ENCODE results near the gene C2CD5. TPM values are rescaled to one million over a fixed set of nuclear protein-coding genes. Genes with fewer than 3 reads are reported as not detected.

C2CD5 gene
- total RNA-seq, 1 experiment from 2014 or later, result 27.1 TPM

- Histone ChIP-seq H3K36me3 (ENCODE audit: insufficient read depth, low read length, poor library complexity, severe bottlenecking) (no peaks in the 10 kb centered on the region), H3K4me3 (ENCODE audit: low read depth, low read length, poor library complexity, severe bottlenecking) (no peak overlapping the region), H3K27me3 (replicated peaks; ENCODE audit: insufficient read depth, low read depth, low read length, poor library complexity) (no peaks in the 10 kb centered on the region), H3K27ac (ENCODE audit: low read depth, low read length, poor library complexity, severe bottlenecking) (no peak overlapping the region), H3K9me3 (ENCODE audit: low read depth, low read length, poor library complexity, severe bottlenecking) (no peaks in the 10 kb centered on the region), H3K4me1 (ENCODE audit: insufficient read depth, low read length, poor library complexity, severe bottlenecking) (no peaks in the 10 kb centered on the region)
- no TSS peak for BruUV-seq (replicated peaks)
- ChIA-PET POLR2A (ENCODE audit: low non-redundant PET) (no interaction called here), CTCF (no interaction called here)
- DNase-seq (ENCODE audit: low spot score), result no peak
- TF ChIP-seq, protein P1, sequence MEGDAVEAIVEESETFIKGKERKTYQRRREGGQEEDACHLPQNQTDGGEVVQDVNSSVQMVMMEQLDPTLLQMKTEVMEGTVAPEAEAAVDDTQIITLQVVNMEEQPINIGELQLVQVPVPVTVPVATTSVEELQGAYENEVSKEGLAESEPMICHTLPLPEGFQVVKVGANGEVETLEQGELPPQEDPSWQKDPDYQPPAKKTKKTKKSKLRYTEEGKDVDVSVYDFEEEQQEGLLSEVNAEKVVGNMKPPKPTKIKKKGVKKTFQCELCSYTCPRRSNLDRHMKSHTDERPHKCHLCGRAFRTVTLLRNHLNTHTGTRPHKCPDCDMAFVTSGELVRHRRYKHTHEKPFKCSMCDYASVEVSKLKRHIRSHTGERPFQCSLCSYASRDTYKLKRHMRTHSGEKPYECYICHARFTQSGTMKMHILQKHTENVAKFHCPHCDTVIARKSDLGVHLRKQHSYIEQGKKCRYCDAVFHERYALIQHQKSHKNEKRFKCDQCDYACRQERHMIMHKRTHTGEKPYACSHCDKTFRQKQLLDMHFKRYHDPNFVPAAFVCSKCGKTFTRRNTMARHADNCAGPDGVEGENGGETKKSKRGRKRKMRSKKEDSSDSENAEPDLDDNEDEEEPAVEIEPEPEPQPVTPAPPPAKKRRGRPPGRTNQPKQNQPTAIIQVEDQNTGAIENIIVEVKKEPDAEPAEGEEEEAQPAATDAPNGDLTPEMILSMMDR (conservative IDR thresholded peaks at IDR 0.05; ENCODE audit: low read depth, low read length), result no peak
- TF ChIP-seq EZH2 (IDR thresholded peaks at IDR 0.05; ENCODE audit: borderline replicate concordance, low read depth, low read length, poor library complexity, severe bottlenecking), result no peak
- intact Hi-C loops (cut with micrococcal nuclease; ENCODE audit: unreplicated experiment), result no loop called here
Observed at GRCh38 chr12:22576065-22576464, 31.7 kb upstream of the C2CD5 start.

GRCh38 chr12:22574921-22575320 is 30.6 kb upstream of the C2CD5 start:
- no peaks in the 10 kb centered on the region for H3K27me3 ChIP-seq (replicated peaks; ENCODE audit: insufficient read depth, low read depth, low read length, poor library complexity)
- no peak overlapping the region for H3K4me3 ChIP-seq (ENCODE audit: low read depth, low read length, poor library complexity, severe bottlenecking)
- H3K36me3 ChIP-seq (ENCODE audit: insufficient read depth, low read length, poor library complexity, severe bottlenecking), result no peaks in the 10 kb centered on the region
- no peaks in the 10 kb centered on the region for H3K4me1 ChIP-seq (ENCODE audit: insufficient read depth, low read length, poor library complexity, severe bottlenecking)
- no peak overlapping the region for H3K27ac ChIP-seq (ENCODE audit: low read depth, low read length, poor library complexity, severe bottlenecking)
- CTCF ChIA-PET, result no interaction called here
- intact Hi-C loops (cut with micrococcal nuclease; ENCODE audit: unreplicated experiment), result no loop called here
- no peak for TF ChIP-seq EZH2 (IDR thresholded peaks at IDR 0.05; ENCODE audit: borderline replicate concordance, low read depth, low read length, poor library complexity, severe bottlenecking)
- TF ChIP-seq, protein P1 (conservative IDR thresholded peaks at IDR 0.05; ENCODE audit: low read depth, low read length), result no peak
- DNase-seq (ENCODE audit: low spot score), result no peak
- no TSS peak for BruUV-seq (replicated peaks)
- POLR2A ChIA-PET (ENCODE audit: low non-redundant PET), result no interaction called here
- no peaks in the 10 kb centered on the region for H3K9me3 ChIP-seq (ENCODE audit: low read depth, low read length, poor library complexity, severe bottlenecking)

- ChIA-PET POLR2A (ENCODE audit: low non-redundant PET) (no interaction called here), CTCF (no interaction called here)
- Histone ChIP-seq H3K27me3 (replicated peaks; ENCODE audit: insufficient read depth, low read depth, low read length, poor library complexity) (no peaks in the 10 kb centered on the region), H3K4me1 (ENCODE audit: insufficient read depth, low read length, poor library complexity, severe bottlenecking) (no peaks in the 10 kb centered on the region), H3K9me3 (ENCODE audit: low read depth, low read length, poor library complexity, severe bottlenecking) (no peaks in the 10 kb centered on the region), H3K36me3 (ENCODE audit: insufficient read depth, low read length, poor library complexity, severe bottlenecking) (no peaks in the 10 kb centered on the region), H3K4me3 (ENCODE audit: low read depth, low read length, poor library complexity, severe bottlenecking) (no peak overlapping the region), H3K27ac (ENCODE audit: low read depth, low read length, poor library complexity, severe bottlenecking) (no peak overlapping the region)
- no peak for DNase-seq (ENCODE audit: low spot score)
- TF ChIP-seq, protein P1 (conservative IDR thresholded peaks at IDR 0.05; ENCODE audit: low read depth, low read length), result no peak
- no peak for TF ChIP-seq EZH2 (IDR thresholded peaks at IDR 0.05; ENCODE audit: borderline replicate concordance, low read depth, low read length, poor library complexity, severe bottlenecking)
- BruUV-seq (replicated peaks), result no TSS peak
- intact Hi-C loops (cut with micrococcal nuclease; ENCODE audit: unreplicated experiment), result no loop called here
Observed at GRCh38 chr12:22573181-22573580, 28.8 kb upstream of the C2CD5 start.
